SU-DHL-6 (cell line): ENCODE results near the gene ZBTB38.

Source experiments
- H2AFZ ChIP-seq: fragments of 200-600 bp; sonication (generic); 2 replicates; pipeline ENCODE4 v1.6.1; 2014; ENCODE audit warnings: low read depth, mild to moderate bottlenecking, moderate library complexity, mixed read lengths, antibody characterized with exemption, low read length; ENCODE audit not compliant: severe bottlenecking
- H3F3A ChIP-seq: fragments of 200-600 bp; shearing (Covaris generic); 2 replicates; pipeline ENCODE4 v1.6.0; 2016; ENCODE audit warnings: antibody characterized with exemption, mild to moderate bottlenecking; ENCODE audit not compliant: insufficient read depth
- H3K27ac ChIP-seq: fragments of 200-600 bp; sonication (generic); 2 replicates; pipeline ENCODE4 v1.5.1; 2016; ENCODE audit warnings: low read depth, mild to moderate bottlenecking, low read length, moderate library complexity, mixed read lengths
- H3K27me3 ChIP-seq: fragments of 200-600 bp; sonication (generic), shearing (Covaris generic); 2 replicates; pipeline ENCODE4 v1.6.0; 2014; ENCODE audit warnings: mild to moderate bottlenecking, low read length
- H3K36me3 ChIP-seq: fragments of 200-600 bp; sonication (generic); 2 replicates; pipeline ENCODE4 v1.6.1; 2014; ENCODE audit warnings: mild to moderate bottlenecking, low read length, mixed read lengths
- H3K4me2 ChIP-seq: fragments of 300-600, 200-600 bp; shearing (Covaris generic), sonication (generic); 2 replicates; pipeline ENCODE4 v1.6.0; 2014; ENCODE audit warnings: low read length, low read depth, mild to moderate bottlenecking; ENCODE audit not compliant: poor library complexity, severe bottlenecking
- H3K4me3 ChIP-seq: fragments of 200-600 bp; sonication (generic); 2 replicates; pipeline ENCODE4 v1.5.1; 2014; ENCODE audit warnings: antibody characterized with exemption, low read length, mild to moderate bottlenecking, mixed read lengths; ENCODE audit not compliant: insufficient read depth, poor library complexity, severe bottlenecking
- H3K79me2 ChIP-seq: fragments of 200-600 bp; sonication (generic); 2 replicates; pipeline ENCODE4 v1.6.1; 2014; ENCODE audit warnings: mild to moderate bottlenecking, low read length, moderate library complexity; ENCODE audit not compliant: insufficient read depth
- H3K9ac ChIP-seq: fragments of 200-600 bp; sonication (generic); 2 replicates; pipeline ENCODE4 v1.7.0; 2014; ENCODE audit warnings: mild to moderate bottlenecking, low read length
- H3K9me2 ChIP-seq: fragments of 200-600 bp; sonication (generic); replicated peaks from 2 replicates; pipeline ENCODE4 v1.6.1; 2014; ENCODE audit warnings: low read length; ENCODE audit not compliant: insufficient read depth
- H3K9me3 ChIP-seq: fragments of 200-600 bp; sonication (generic); 2 replicates; pipeline ENCODE4 v1.6.1; 2014; ENCODE audit warnings: low read length, mixed read lengths; ENCODE audit not compliant: insufficient read depth
- H4K20me1 ChIP-seq: fragments of 200-600 bp; sonication (generic); 2 replicates; pipeline ENCODE4 v1.6.1; 2014; ENCODE audit warnings: low read depth, mild to moderate bottlenecking, antibody characterized with exemption, low read length, moderate library complexity, mixed read lengths
- CTCF ChIP-seq: fragments of 200-600 bp; sonication (generic); IDR thresholded peaks from one replicate; pipeline ENCODE4 v1.5.1; 2017; ENCODE audit warnings: antibody characterized with exemption, mild to moderate bottlenecking, low read length, moderate library complexity; ENCODE audit not compliant: insufficient read depth, poor library complexity, severe bottlenecking
- EZH2phosphoT487 ChIP-seq: fragments of 200-600 bp; sonication (generic), shearing (Covaris generic); conservative IDR thresholded peaks from 2 replicates; pipeline ENCODE4 v1.6.1; 2018; ENCODE audit warnings: mild to moderate bottlenecking, antibody characterized with exemption, low read length, moderate library complexity, mixed read lengths

The ZBTB38 gene

GRCh38 chr3:141380987-141381386 is 12.7 kb downstream of the ZBTB38 start:
- Histone ChIP-seq H3K9ac (peak overlapping the region; percentile 42; the same call in 1 of the 2 replicates), H3F3A (peaks cover 20% of the 10 kb centered on the region; the same call in 1 of the 2 replicates), H3K27me3 (no peaks in the 10 kb centered on the region), H3K9me3 (no peaks in the 10 kb centered on the region), H3K27ac (peak overlapping the region; percentile 93), H3K79me2 (peaks cover 8% of the 10 kb centered on the region; the same call in 1 of the 2 replicates), H3K36me3 (no peaks in the 10 kb centered on the region), H3K4me2 (peak overlapping the region; percentile 52), H3K9me2 (no peaks in the 10 kb centered on the region), H4K20me1 (no peaks in the 10 kb centered on the region), H3K4me3 (no peak overlapping the region), H2AFZ (no peak overlapping the region)
- TF ChIP-seq EZH2phosphoT487 (no peak), CTCF (no peak)

GRCh38 chr3:141382571-141382970 is 14.3 kb downstream of the ZBTB38 start:
- Histone ChIP-seq H3K4me3 (no peak overlapping the region), H3K9ac (peak overlapping the region; percentile 64; the same call in 1 of the 2 replicates), H3K79me2 (peaks cover 13% of the 10 kb centered on the region; the same call in 1 of the 2 replicates), H3F3A (peaks cover 35% of the 10 kb centered on the region), H3K27ac (peak overlapping the region; percentile 93), H3K27me3 (no peaks in the 10 kb centered on the region), H4K20me1 (no peaks in the 10 kb centered on the region), H3K9me3 (no peaks in the 10 kb centered on the region), H3K4me2 (peak overlapping the region; percentile 78), H3K36me3 (no peaks in the 10 kb centered on the region), H3K9me2 (no peaks in the 10 kb centered on the region), H2AFZ (no peak overlapping the region)
- no peak for TF ChIP-seq EZH2phosphoT487
- no peak for TF ChIP-seq CTCF

- peak overlapping the region; percentile 93 for H3K27ac ChIP-seq
- no peaks in the 10 kb centered on the region for H3K9me3 ChIP-seq
- H3K4me3 ChIP-seq, result peak overlapping the region; percentile 17
- H3K27me3 ChIP-seq, result no peaks in the 10 kb centered on the region
- no peaks in the 10 kb centered on the region for H4K20me1 ChIP-seq
- H3F3A ChIP-seq, result peaks cover 40% of the 10 kb centered on the region
- peaks cover 13% of the 10 kb centered on the region; the same call in 1 of the 2 replicates for H3K79me2 ChIP-seq
- peak overlapping the region; percentile 78 for H3K4me2 ChIP-seq
- peak overlapping the region; percentile 64 for H3K9ac ChIP-seq
- H2AFZ ChIP-seq, result peak overlapping the region; percentile 27
- H3K36me3 ChIP-seq, result no peaks in the 10 kb centered on the region
- H3K9me2 ChIP-seq, result no peaks in the 10 kb centered on the region
- TF ChIP-seq CTCF, result no peak
- no peak for TF ChIP-seq EZH2phosphoT487
Measured at GRCh38 chr3:141383555-141384129, 15.3 kb downstream of the ZBTB38 start.
